A673 (cell line): ENCODE results near the gene LRPPRC. TPM values are rescaled to one million over a fixed set of nuclear protein-coding genes. Genes with fewer than 3 reads are reported as not detected.

Experiments used
- BruUV-seq: library from RNA; stranded (reverse); fragments of 400-500 nt; replicated peaks from 2 replicates; lab custom pipeline; 2021; lab: Mats Ljungman, UMichigan
- CTCF ChIA-PET: fragments of 300-600 bp; sonication (Branson Sonifier 250); formaldehyde crosslinking; loops from one replicate; lab custom pipeline; 2022; ENCODE audit warnings: antibody characterized with exemption; lab: Charles Lee
- POLR2A ChIA-PET: fragments of 300-600 bp; sonication (Branson Sonifier 250); formaldehyde crosslinking; loops from one replicate; lab custom pipeline; 2022; ENCODE audit warnings: antibody characterized with exemption; ENCODE audit not compliant: low non-redundant PET; lab: Charles Lee
- DNase-seq: peaks from one replicate; pipeline ENCODE4 v3.0.0-alpha.2; 2015; ENCODE audit warnings: low spot score
- H3K27ac ChIP-seq: fragments of 200-600 bp; sonication (generic); 2 replicates; pipeline ENCODE4 v1.5.1; 2016; ENCODE audit warnings: mixed run types, low read depth, mild to moderate bottlenecking, mixed read lengths, antibody characterized with exemption, low read length; ENCODE audit not compliant: poor library complexity, severe bottlenecking
- H3K27me3 ChIP-seq: fragments of 200-600 bp; sonication (generic); replicated peaks from 2 replicates; pipeline ENCODE4 v1.6.1; 2017; ENCODE audit warnings: mixed run types, low read depth, mild to moderate bottlenecking, mixed read lengths, antibody characterized with exemption, low read length; ENCODE audit not compliant: insufficient read depth, poor library complexity
- H3K36me3 ChIP-seq: fragments of 200-600 bp; sonication (generic); 2 replicates; pipeline ENCODE4 v1.6.1; 2016; ENCODE audit warnings: mixed run types, mild to moderate bottlenecking, mixed read lengths, antibody characterized with exemption, low read length; ENCODE audit not compliant: insufficient read depth, poor library complexity, severe bottlenecking
- H3K4me1 ChIP-seq: fragments of 200-600 bp; sonication (generic); 2 replicates; pipeline ENCODE4 v1.6.1; 2017; ENCODE audit warnings: mixed run types, mild to moderate bottlenecking, mixed read lengths, antibody characterized with exemption, low read length; ENCODE audit not compliant: insufficient read depth, poor library complexity, severe bottlenecking
- H3K4me3 ChIP-seq: fragments of 200-600 bp; sonication (generic); 2 replicates; pipeline ENCODE4 v1.5.1; 2016; ENCODE audit warnings: low read depth, mixed run types, mild to moderate bottlenecking, mixed read lengths, low read length; ENCODE audit not compliant: poor library complexity, severe bottlenecking
- H3K9me3 ChIP-seq: fragments of 200-600 bp; sonication (generic); 2 replicates; pipeline ENCODE4 v1.6.1; 2016; ENCODE audit warnings: mixed run types, low read depth, mild to moderate bottlenecking, mixed read lengths, antibody characterized with exemption, low read length; ENCODE audit not compliant: poor library complexity, severe bottlenecking
- CTCF ChIP-seq: fragments of 300-800, 200-600 bp; sonication (generic); conservative IDR thresholded peaks from 2 replicates; pipeline ENCODE4 v1.5.1; 2017; ENCODE audit warnings: low read depth, mild to moderate bottlenecking, antibody characterized with exemption, low read length, moderate library complexity, mixed read lengths
- EZH2 ChIP-seq: fragments of 200-600 bp; sonication (generic); IDR thresholded peaks from 2 replicates; pipeline ENCODE4 v1.6.1; 2017; ENCODE audit warnings: borderline replicate concordance, low read depth, mild to moderate bottlenecking, mixed read lengths, antibody characterized with exemption, low read length; ENCODE audit not compliant: poor library complexity, severe bottlenecking
- intact Hi-C: fragments of 100-400 bp; cut with micrococcal nuclease; formaldehyde crosslinking; loops from one replicate; pipeline ENCODE4 v1.10.0; 2022; ENCODE audit not compliant: unreplicated experiment
- total RNA-seq: library from RNA; stranded (reverse); gene quantifications from 2 replicates; pipeline ENCODE4 v1.2.3, GENCODE V29; 2021

LRPPRC gene
- total RNA-seq, 1 experiment from 2014 or later = 144 TPM

GRCh38 chr2:43906448-43907109 is 89.2 kb downstream of the LRPPRC start:
- Histone ChIP-seq H3K27ac (no peak overlapping the region), H3K9me3 (no peaks in the 10 kb centered on the region), H3K36me3 (peaks cover 55% of the 10 kb centered on the region), H3K4me3 (no peak overlapping the region), H3K4me1 (peaks cover 2% of the 10 kb centered on the region), H3K27me3 (no peaks in the 10 kb centered on the region)
- POLR2A ChIA-PET = no interaction called here
- DNase-seq = no peak
- intact Hi-C loops = no loop called here
- CTCF ChIA-PET = no interaction called here
- no TSS peak for BruUV-seq
- TF ChIP-seq EZH2 (no peak), CTCF (no peak)

GRCh38 chr2:43905871-43906270 is 89.9 kb downstream of the LRPPRC start:
- no peak overlapping the region for H3K4me3 ChIP-seq
- no peaks in the 10 kb centered on the region for H3K27me3 ChIP-seq
- BruUV-seq = no TSS peak
- H3K36me3 ChIP-seq = peaks cover 53% of the 10 kb centered on the region
- DNase-seq = no peak
- CTCF ChIA-PET = no interaction called here
- intact Hi-C loops = no loop called here
- H3K9me3 ChIP-seq = no peaks in the 10 kb centered on the region
- peaks cover 2% of the 10 kb centered on the region for H3K4me1 ChIP-seq
- POLR2A ChIA-PET = no interaction called here
- TF ChIP-seq EZH2 (no peak), CTCF (no peak)
- no peak overlapping the region for H3K27ac ChIP-seq

- TF ChIP-seq EZH2 (no peak), CTCF (no peak)
- intact Hi-C loops = no loop called here
- Histone ChIP-seq H3K27me3 (no peaks in the 10 kb centered on the region), H3K36me3 (peaks cover 50% of the 10 kb centered on the region), H3K9me3 (no peaks in the 10 kb centered on the region), H3K4me1 (peaks cover 2% of the 10 kb centered on the region), H3K4me3 (no peak overlapping the region), H3K27ac (no peak overlapping the region)
- no TSS peak for BruUV-seq
- POLR2A ChIA-PET = no interaction called here
- CTCF ChIA-PET = no interaction called here
- DNase-seq = peak; percentile 7
These were observed 90.4 kb downstream of the LRPPRC start for GRCh38 chr2:43905371-43905803.
